Mesothelial cell of epicardium (in vitro differentiated cells): ENCODE measurements around the gene TMEM220. TPM values are rescaled to one million over a fixed set of nuclear protein-coding genes. Genes with fewer than 3 reads are reported as not detected.

Experiments
- DNase-seq, 2 experiments: peaks; one replicate each; pipeline ENCODE4 v3.0.0; 2021; ENCODE audit warnings: low spot score in 2 of 2; ENCODE audit not compliant: unreplicated experiment in 2 of 2
- H3K27ac Mint-ChIP-seq: 2 replicates; pipeline ENCODE4 v1.8.0; 2021; ENCODE audit warnings: mixed read lengths
- H3K27me3 Mint-ChIP-seq: 2 replicates; pipeline ENCODE4 v1.8.0; 2021; ENCODE audit warnings: low read depth, mixed read lengths
- H3K36me3 Mint-ChIP-seq: 2 replicates; pipeline ENCODE4 v1.8.0; 2021; ENCODE audit warnings: mixed read lengths
- H3K4me1 Mint-ChIP-seq: 2 replicates; pipeline ENCODE4 v1.8.0; 2021; ENCODE audit warnings: mixed read lengths
- H3K4me3 Mint-ChIP-seq: 2 replicates; pipeline ENCODE4 v1.8.0; 2021; ENCODE audit warnings: mild to moderate bottlenecking, moderate library complexity, mixed read lengths
- H3K9me3 Mint-ChIP-seq: 2 replicates; pipeline ENCODE4 v1.8.0; 2021; ENCODE audit warnings: mixed read lengths
- total RNA-seq: library from RNA; stranded (reverse); gene quantifications from 3 replicates; pipeline ENCODE4 v1.2.1, GENCODE V29; 2021
- TF ChIP-seq, protein P1 (sequence below): fragments of 200-600 bp; sonication (generic); IDR thresholded peaks from one replicate; pipeline ENCODE4 v1.5.0; 2021; ENCODE audit warnings: antibody characterized with exemption; ENCODE audit not compliant: unreplicated experiment

Gene TMEM220
- total RNA-seq, 1 donor from 2014 or later = 5.7 TPM

DNA sequence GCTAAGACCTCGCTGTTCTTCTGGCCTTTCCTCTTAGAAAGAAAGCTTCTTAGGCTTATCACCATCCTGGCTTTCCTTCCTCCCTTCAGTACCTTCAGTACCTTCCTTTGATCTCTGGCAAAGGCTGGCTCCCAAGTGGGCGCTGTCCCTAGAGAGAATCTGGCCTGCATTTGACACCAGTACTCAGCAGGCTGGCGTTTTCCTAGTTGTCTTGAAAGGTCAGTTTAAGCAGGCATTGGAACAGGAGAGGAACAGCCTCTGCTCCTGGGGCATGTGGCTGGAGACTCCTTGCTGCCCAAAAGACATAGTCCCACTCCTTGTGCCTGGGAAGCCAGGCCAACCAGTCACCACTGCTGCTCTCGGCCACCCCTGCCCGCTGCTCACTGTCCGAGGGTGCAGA is 40.0 kb upstream of the TMEM220 start:
- peaks cover 8% of the 10 kb centered on the region for H3K4me1 Mint-ChIP-seq
- no peaks in the 10 kb centered on the region for H3K36me3 Mint-ChIP-seq
- no peak overlapping the region for H3K4me3 Mint-ChIP-seq
- H3K27ac Mint-ChIP-seq = no peak overlapping the region
- H3K9me3 Mint-ChIP-seq = peaks cover 13% of the 10 kb centered on the region
- peaks cover 3% of the 10 kb centered on the region for H3K27me3 Mint-ChIP-seq
- DNase-seq = no peak
- TF ChIP-seq, protein P1, sequence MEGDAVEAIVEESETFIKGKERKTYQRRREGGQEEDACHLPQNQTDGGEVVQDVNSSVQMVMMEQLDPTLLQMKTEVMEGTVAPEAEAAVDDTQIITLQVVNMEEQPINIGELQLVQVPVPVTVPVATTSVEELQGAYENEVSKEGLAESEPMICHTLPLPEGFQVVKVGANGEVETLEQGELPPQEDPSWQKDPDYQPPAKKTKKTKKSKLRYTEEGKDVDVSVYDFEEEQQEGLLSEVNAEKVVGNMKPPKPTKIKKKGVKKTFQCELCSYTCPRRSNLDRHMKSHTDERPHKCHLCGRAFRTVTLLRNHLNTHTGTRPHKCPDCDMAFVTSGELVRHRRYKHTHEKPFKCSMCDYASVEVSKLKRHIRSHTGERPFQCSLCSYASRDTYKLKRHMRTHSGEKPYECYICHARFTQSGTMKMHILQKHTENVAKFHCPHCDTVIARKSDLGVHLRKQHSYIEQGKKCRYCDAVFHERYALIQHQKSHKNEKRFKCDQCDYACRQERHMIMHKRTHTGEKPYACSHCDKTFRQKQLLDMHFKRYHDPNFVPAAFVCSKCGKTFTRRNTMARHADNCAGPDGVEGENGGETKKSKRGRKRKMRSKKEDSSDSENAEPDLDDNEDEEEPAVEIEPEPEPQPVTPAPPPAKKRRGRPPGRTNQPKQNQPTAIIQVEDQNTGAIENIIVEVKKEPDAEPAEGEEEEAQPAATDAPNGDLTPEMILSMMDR = no peak

GRCh38 chr17:10768750-10769251 is 39.0 kb upstream of the TMEM220 start:
- DNase-seq = no peak
- TF ChIP-seq, protein P1 = no peak
- no peak overlapping the region for H3K4me3 Mint-ChIP-seq
- H3K27me3 Mint-ChIP-seq = peaks cover under 1% of the 10 kb centered on the region
- H3K9me3 Mint-ChIP-seq = peaks cover 13% of the 10 kb centered on the region
- H3K36me3 Mint-ChIP-seq = no peaks in the 10 kb centered on the region
- peaks cover 8% of the 10 kb centered on the region for H3K4me1 Mint-ChIP-seq
- no peak overlapping the region for H3K27ac Mint-ChIP-seq

- Mint-ChIP-seq H3K27ac (no peak overlapping the region), H3K36me3 (no peaks in the 10 kb centered on the region), H3K4me1 (no peaks in the 10 kb centered on the region), H3K27me3 (no peaks in the 10 kb centered on the region), H3K9me3 (peaks cover 9% of the 10 kb centered on the region), H3K4me3 (no peak overlapping the region)
- no peak for DNase-seq
- TF ChIP-seq, protein P1 = no peak
Observed at GRCh38 chr17:10767232-10767631, 37.4 kb upstream of the TMEM220 start.

GRCh38 chr17:10762037-10762436 is 32.2 kb upstream of the TMEM220 start:
- H3K4me3 Mint-ChIP-seq = no peak overlapping the region
- peaks cover 4% of the 10 kb centered on the region for H3K27me3 Mint-ChIP-seq
- no peaks in the 10 kb centered on the region for H3K4me1 Mint-ChIP-seq
- peaks cover 8% of the 10 kb centered on the region for H3K9me3 Mint-ChIP-seq
- H3K27ac Mint-ChIP-seq = no peak overlapping the region
- TF ChIP-seq, protein P1 = no peak
- no peaks in the 10 kb centered on the region for H3K36me3 Mint-ChIP-seq
- DNase-seq = no peak

GRCh38 chr17:10761281-10761680 is 31.5 kb upstream of the TMEM220 start:
- TF ChIP-seq, protein P1 = no peak
- no peak overlapping the region for H3K4me3 Mint-ChIP-seq
- H3K36me3 Mint-ChIP-seq = no peaks in the 10 kb centered on the region
- H3K27ac Mint-ChIP-seq = no peak overlapping the region
- H3K27me3 Mint-ChIP-seq = peaks cover 11% of the 10 kb centered on the region
- H3K9me3 Mint-ChIP-seq = peaks cover 3% of the 10 kb centered on the region
- H3K4me1 Mint-ChIP-seq = no peaks in the 10 kb centered on the region
- DNase-seq = no peak

DNA sequence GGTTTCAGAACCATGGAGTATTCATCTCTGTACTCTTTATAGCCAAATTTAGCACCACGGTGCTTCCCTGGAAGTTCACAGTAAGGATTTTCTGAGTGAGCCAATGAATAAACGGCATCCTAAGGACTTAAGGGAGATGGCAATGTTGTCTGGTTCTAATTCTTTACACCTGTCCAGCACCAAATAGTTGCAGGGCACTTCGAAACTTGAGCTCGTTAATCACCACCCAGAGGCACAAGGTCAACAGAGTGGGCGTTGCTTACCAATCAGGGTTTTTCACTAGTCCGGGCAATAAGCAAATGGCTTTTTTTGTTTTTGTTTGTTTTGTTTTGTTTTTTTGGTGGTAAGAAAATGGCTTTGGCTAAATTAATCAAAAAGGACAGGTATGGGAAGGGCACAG is 28.2 kb upstream of the TMEM220 start:
- DNase-seq = no peak
- Mint-ChIP-seq H3K4me1 (peaks cover 5% of the 10 kb centered on the region), H3K27me3 (peaks cover 33% of the 10 kb centered on the region), H3K9me3 (no peaks in the 10 kb centered on the region), H3K4me3 (no peak overlapping the region), H3K27ac (no peak overlapping the region), H3K36me3 (no peaks in the 10 kb centered on the region)
- TF ChIP-seq, protein P1 = no peak
